HG02943 (cell line): ENCODE measurements around the gene GRIA1.

Experiments used
- ATAC-seq: cut with Tn5 transposase; IDR thresholded peaks from one replicate; pipeline ENCODE4 v1.9.1; 2021; ENCODE audit warnings: mild to moderate bottlenecking, low read depth, moderate library complexity; ENCODE audit not compliant: unreplicated experiment

The GRIA1 gene

GRCh38 chr5:153490118-153491037, at the start of gene GRIA1:
Gene GRIA1 (plus strand): TSS chr5:153490670.
- ATAC-seq: no peak

GRCh38 chr5:153445875-153446579, 44.4 kb upstream of the GRIA1 start:
- no peak for ATAC-seq

- no peak for ATAC-seq
Measured at GRCh38 chr5:153447534-153447933, 42.9 kb upstream of the GRIA1 start.

- ATAC-seq: no peak
Measured at GRCh38 chr5:153456354-153456753, 34.1 kb upstream of the GRIA1 start.

GRCh38 chr5:153456993-153457392, 33.5 kb upstream of the GRIA1 start:
- ATAC-seq: no peak

GRCh38 chr5:153458268-153458667, 32.2 kb upstream of the GRIA1 start:
- ATAC-seq: no peak

- no peak for ATAC-seq
Measured at GRCh38 chr5:153459051-153459743, 31.3 kb upstream of the GRIA1 start.

- no peak for ATAC-seq
Measured at GRCh38 chr5:153460421-153460820, 30.0 kb upstream of the GRIA1 start.

- ATAC-seq: no peak
Measured at GRCh38 chr5:153461341-153461740, 29.1 kb upstream of the GRIA1 start.

- ATAC-seq: no peak
Measured at GRCh38 chr5:153463806-153464205, 26.7 kb upstream of the GRIA1 start.

- no peak for ATAC-seq
Measured at GRCh38 chr5:153467546-153467945, 22.9 kb upstream of the GRIA1 start.

- ATAC-seq: no peak
Measured at GRCh38 chr5:153469423-153469822, 21.0 kb upstream of the GRIA1 start.

GRCh38 chr5:153470736-153471135, 19.7 kb upstream of the GRIA1 start:
- no peak for ATAC-seq

GRCh38 chr5:153476767-153477166, 13.7 kb upstream of the GRIA1 start:
- ATAC-seq: no peak

GRCh38 chr5:153480401-153480800, 10.1 kb upstream of the GRIA1 start:
- ATAC-seq: peak; percentile 82

GRCh38 chr5:153483482-153483881, 7.0 kb upstream of the GRIA1 start:
- no peak for ATAC-seq

- no peak for ATAC-seq
Measured at GRCh38 chr5:153485641-153486040, 4.8 kb upstream of the GRIA1 start.

GRCh38 chr5:153486771-153487170, 3.7 kb upstream of the GRIA1 start:
- no peak for ATAC-seq

- ATAC-seq: no peak
Measured at GRCh38 chr5:153489611-153490010, 859 bp upstream of the GRIA1 start.

- no peak for ATAC-seq
Measured at GRCh38 chr5:153491038-153491744, 721 bp downstream of the GRIA1 start.
